OCI-LY7 (cell line): Measurements from ENCODE around the gene CTNNA2.

Experiments
- CTCF ChIP-seq: fragments of 200-600 bp; sonication (generic); conservative IDR thresholded peaks from 2 replicates; pipeline ENCODE4 v1.5.1; 2014; ENCODE audit warnings: mild to moderate bottlenecking, antibody characterized with exemption, low read length, moderate library complexity, mixed read lengths
- EZH2phosphoT487 ChIP-seq: fragments of 200-600 bp; sonication (generic); IDR thresholded peaks from 2 replicates; pipeline ENCODE4 v1.6.1; 2018; ENCODE audit warnings: low read depth, borderline replicate concordance, mild to moderate bottlenecking, mixed run types, antibody characterized with exemption, low read length, moderate library complexity, mixed read lengths

GRCh38 chr2:79702905-79703304 is 190.1 kb downstream of the CTNNA2 start:
- TF ChIP-seq CTCF (no peak), EZH2phosphoT487 (no peak)
